WERI-Rb-1 (cell line): ENCODE data around the gene ABRACL.
A peak's percentile ranks its signal among the peaks of the same experiment; 100 is the strongest.
"Not testable (repeated sequence)": the region's sequence is repeated elsewhere in the genome, so short reads cannot be mapped to it uniquely, and the experiment has no call there.

ENCODE experiments used
- DNase-seq: peaks from one replicate; pipeline ENCODE4 v3.0.0-alpha.2; 2020
- H3K27ac ChIP-seq: fragments of 250-450 bp; sonication (Bioruptor Pico); 2 replicates; pipeline ENCODE4 v1.5.1; 2020; ENCODE audit warnings: mild to moderate bottlenecking, moderate library complexity
- H3K27me3 ChIP-seq: fragments of 250-450 bp; sonication (Bioruptor Pico); 2 replicates; pipeline ENCODE4 v1.5.1; 2021; ENCODE audit warnings: mild to moderate bottlenecking, low read depth, moderate library complexity; ENCODE audit not compliant: insufficient read depth, severe bottlenecking
- H3K36me3 ChIP-seq: fragments of 250-450 bp; sonication (Bioruptor Pico); 2 replicates; pipeline ENCODE4 v1.5.1; 2020; ENCODE audit warnings: mild to moderate bottlenecking, moderate library complexity
- H3K4me3 ChIP-seq: 2 replicates; pipeline ENCODE4 v1.5.1; 2011; ENCODE audit warnings: low read depth, mild to moderate bottlenecking, control low read depth, low read length
- H3K9me3 ChIP-seq: fragments of 250-450 bp; sonication (Bioruptor Pico); 2 replicates; pipeline ENCODE4 v1.5.1; 2021; ENCODE audit warnings: mild to moderate bottlenecking, moderate library complexity; ENCODE audit not compliant: severe bottlenecking
- TF ChIP-seq, protein P1 (sequence below): IDR thresholded peaks from 2 replicates; pipeline ENCODE4 v1.5.1; 2011; ENCODE audit warnings: low read depth, mild to moderate bottlenecking, control low read depth, inconsistent platforms, low read length

ABRACL gene

DNA sequence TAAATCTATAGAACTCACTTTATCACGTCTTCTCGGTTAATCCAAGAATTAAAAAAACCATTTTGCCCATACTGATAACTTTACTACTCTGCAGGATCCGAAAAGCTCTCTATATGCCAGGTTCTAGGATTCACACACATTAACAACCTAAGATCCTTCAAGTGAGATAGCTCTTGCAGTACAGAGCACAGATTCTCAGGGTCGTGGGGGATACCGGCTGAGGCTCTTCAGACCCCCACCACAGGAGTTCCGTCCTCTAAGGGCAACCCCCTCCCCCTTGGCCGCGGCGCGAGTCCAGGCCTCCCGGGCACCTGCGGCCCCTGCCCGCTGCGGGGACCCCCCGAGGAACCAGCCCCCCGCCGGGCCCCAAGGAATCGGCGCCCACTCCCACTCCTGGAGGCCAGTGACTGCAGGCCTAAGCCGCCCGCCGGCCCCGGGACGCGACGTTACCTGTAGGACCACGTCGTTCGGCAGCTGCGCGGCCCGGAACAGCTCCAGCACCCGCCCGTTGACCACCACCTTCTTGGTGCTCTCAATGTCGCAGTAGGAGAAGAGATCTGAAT is 41.4 kb upstream of the ABRACL start:
- Histone ChIP-seq H3K36me3 (peaks cover 3% of the 10 kb centered on the region; the same call in 1 of the 2 replicates), H3K9me3 (no peaks in the 10 kb centered on the region), H3K4me3 (peak overlapping the region; percentile 67), H3K27ac (peak overlapping the region; percentile 99), H3K27me3 (no peaks in the 10 kb centered on the region)
- no peak for DNase-seq
- TF ChIP-seq, protein P1, sequence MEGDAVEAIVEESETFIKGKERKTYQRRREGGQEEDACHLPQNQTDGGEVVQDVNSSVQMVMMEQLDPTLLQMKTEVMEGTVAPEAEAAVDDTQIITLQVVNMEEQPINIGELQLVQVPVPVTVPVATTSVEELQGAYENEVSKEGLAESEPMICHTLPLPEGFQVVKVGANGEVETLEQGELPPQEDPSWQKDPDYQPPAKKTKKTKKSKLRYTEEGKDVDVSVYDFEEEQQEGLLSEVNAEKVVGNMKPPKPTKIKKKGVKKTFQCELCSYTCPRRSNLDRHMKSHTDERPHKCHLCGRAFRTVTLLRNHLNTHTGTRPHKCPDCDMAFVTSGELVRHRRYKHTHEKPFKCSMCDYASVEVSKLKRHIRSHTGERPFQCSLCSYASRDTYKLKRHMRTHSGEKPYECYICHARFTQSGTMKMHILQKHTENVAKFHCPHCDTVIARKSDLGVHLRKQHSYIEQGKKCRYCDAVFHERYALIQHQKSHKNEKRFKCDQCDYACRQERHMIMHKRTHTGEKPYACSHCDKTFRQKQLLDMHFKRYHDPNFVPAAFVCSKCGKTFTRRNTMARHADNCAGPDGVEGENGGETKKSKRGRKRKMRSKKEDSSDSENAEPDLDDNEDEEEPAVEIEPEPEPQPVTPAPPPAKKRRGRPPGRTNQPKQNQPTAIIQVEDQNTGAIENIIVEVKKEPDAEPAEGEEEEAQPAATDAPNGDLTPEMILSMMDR: no peak

DNA sequence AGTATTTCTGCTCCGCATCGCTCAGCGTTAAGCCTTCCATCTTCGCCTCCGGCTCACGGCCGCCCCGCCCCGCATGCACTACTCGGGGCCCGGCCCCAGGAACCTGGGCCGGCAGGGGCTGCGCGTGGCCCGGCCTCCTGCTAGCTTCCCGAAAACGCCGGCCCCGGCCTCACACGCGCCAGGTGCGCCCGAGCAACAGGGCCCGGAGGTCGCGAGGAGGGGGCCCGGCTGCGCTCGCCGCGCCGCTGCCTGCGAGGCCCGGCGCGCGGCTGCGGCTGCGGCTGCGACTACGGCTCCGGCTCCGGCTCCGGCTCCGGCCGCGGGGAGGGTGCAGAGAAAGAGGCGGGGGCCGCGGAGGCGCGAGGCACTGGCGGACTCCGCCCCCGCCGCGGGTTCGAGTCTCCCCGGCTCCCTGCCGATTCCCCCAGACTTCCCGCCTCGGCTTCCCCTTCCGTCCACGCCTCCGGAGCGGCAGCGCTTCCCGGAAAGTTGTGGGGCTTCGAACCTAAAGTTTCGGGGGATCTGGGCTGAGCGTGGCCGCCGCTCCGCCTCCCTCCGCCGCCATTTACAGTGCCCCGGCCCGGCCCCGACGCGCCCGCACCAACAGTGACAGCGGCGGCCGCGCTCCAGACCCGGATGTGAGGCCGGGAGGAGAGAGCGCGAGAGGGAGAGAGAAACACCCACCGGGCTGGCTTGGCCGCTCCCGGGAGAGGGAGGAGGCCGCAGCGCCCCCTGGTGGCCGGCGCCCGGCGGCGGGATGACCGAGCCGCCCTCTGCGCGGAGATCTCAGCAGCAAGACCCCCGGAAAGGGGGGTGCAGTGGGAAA is 40.7 kb upstream of the ABRACL start, which contains the start of gene REPS1:
REPS1 (minus strand) TSS at position 611 of the 826 bp plus-strand sequence; CDS start at position 40, 571 bp downstream.
- H3K27ac ChIP-seq: peak within 1 kb of the TSS; percentile 99
- TF ChIP-seq, protein P1: peak; percentile 88
- DNase-seq: peak; percentile 93

DNA sequence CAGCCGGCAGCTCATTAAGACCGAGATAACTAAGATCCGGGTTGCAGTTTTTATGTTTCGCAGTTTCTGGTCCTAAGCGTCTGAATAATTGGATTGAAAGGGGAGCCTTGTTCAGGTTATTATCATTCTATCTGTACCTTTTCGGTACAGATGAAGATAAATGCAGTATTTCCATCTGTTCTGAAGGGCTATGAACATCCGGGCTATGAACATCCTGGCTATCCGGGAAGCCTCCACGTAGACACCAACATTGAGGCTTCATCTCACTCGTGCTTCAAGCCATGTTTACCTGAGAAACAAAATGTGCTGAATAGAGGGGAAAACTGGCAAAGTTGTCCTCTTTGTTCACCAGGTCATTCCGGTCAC is 40.1 kb upstream of the ABRACL start:
- Histone ChIP-seq H3K27ac (peak overlapping the region; percentile 99), H3K27me3 (no peaks in the 10 kb centered on the region), H3K4me3 (peak overlapping the region; percentile 67), H3K9me3 (no peaks in the 10 kb centered on the region), H3K36me3 (peaks cover 3% of the 10 kb centered on the region; the same call in 1 of the 2 replicates)
- no peak for DNase-seq
- TF ChIP-seq, protein P1: no peak

More for the DNA sequence above, 40.7 kb upstream of the ABRACL start, which contains the start of gene REPS1:
- Histone ChIP-seq H3K27me3 (no peaks in the 10 kb centered on the region), H3K36me3 (peaks cover 3% of the 10 kb centered on the region; the same call in 1 of the 2 replicates), H3K9me3 (no peaks in the 10 kb centered on the region), H3K4me3 (peak within 1 kb of the TSS; percentile 67)

DNA sequence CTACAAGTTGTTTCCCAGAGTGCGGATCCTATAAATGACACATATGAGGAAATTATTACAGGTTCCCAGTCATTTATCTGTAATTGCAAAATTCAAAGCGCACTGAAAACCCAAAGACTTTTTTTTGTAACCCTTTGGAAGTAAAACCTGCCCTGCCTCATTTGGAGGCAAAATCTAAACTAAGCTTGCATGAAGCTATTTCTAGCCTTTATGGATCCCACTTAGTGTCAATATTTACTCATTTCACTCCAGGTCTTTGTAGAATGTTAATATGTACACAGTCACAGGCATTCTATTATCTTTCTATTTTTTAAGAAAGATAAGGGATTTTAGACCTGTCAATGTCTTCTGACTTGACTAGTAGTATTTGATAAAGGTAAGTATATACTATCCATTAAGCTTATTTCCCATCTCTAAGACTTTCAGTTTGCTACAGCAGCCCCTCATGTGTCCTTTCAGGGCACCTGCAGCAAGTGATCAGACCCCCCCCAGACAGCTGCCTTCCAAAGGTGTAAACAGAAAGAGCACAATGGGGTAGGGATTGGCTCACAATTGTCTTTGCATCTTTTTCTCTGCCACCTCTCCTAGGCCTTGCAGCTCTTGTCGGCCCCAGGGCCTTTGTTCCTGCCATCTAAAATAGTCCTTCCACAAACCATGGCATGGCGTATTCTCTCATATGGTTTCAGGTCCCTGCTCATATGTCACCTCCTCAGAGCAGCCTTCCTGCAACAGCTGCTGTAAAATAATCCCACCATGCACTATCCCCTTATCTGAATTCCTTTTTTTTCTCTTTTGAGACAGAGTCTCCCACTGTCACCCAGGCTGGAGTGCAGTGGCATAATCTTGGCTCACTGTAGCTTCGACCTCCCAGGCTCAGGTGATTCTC is 39.2 kb upstream of the ABRACL start:
- Histone ChIP-seq H3K4me3 (no peak overlapping the region), H3K27me3 (no peaks in the 10 kb centered on the region), H3K9me3 (no peaks in the 10 kb centered on the region), H3K36me3 (peaks cover 3% of the 10 kb centered on the region; the same call in 1 of the 2 replicates), H3K27ac (no peak overlapping the region)
- DNase-seq: no peak
- TF ChIP-seq, protein P1: no peak

DNA sequence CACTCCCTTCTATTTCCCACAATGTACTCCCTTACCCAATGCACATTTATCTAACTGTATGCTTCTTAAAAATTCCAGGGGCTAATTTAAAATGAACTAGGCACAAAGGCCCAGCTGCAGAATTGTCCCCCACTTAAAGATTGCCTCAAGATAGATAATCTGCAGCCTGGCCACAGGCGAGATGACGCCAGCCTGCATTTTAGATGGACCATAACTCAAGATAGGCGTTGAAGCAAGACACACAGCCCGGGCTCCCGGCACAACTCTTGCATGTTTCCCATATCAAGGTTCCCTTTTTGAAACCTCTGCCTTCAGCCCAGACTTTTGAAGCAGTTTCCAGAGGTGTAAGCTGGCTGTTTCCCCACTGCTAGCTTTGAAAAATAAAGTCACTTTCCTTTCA is 37.3 kb upstream of the ABRACL start:
- TF ChIP-seq, protein P1: no peak
- no peak overlapping the region for H3K27ac ChIP-seq
- H3K4me3 ChIP-seq: no peak overlapping the region
- no peaks in the 10 kb centered on the region for H3K9me3 ChIP-seq
- H3K27me3 ChIP-seq: no peaks in the 10 kb centered on the region
- no peak for DNase-seq
- no peaks in the 10 kb centered on the region; the same call in 1 of the 2 replicates for H3K36me3 ChIP-seq

DNA sequence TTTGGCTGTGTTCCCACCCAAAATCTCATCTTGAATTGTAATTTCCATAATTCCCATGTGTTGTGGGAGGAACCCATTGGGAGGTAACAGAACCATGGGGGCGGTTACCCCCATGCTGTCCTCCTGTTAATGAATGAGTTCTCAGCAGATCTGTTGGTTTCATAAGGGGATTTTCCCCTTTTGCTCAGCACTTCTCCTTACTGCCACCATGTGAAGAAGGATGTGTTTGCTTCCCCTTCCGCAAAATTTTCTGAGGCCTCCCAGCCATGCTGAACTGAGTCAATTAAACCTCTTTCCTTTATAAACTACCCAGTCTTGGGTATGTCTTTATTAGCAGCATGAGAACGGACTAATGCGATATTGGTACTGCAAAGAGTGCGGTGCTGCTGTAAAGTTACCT is 35.6 kb upstream of the ABRACL start:
- H3K27ac ChIP-seq, H3K27me3 ChIP-seq, H3K4me3 ChIP-seq: not testable (repeated sequence)

DNA sequence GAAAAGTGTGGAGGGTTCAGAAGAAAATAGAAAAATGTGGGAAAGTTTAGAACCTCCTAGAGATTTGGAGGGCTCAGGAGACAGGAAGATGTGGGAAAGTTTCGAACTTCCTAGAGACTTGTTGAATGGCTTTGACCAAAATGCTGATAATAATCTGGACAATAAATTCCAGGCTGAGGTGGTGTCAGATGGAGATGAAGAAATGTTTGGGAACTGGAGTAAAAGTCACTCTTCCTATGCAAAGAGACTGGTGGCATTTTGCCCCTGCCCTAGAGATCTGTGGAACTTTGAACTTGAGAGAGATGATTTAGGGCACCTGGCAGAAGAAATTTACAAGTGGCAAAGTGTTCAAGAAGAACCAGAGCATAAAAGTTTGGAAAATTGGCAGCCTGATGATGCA is 35.1 kb upstream of the ABRACL start:
- not testable (repeated sequence) for H3K9me3 ChIP-seq, H3K36me3 ChIP-seq, H3K27ac ChIP-seq, H3K4me3 ChIP-seq, DNase-seq, H3K27me3 ChIP-seq

More for the DNA sequence above, 35.6 kb upstream of the ABRACL start:
- H3K9me3 ChIP-seq, DNase-seq, H3K36me3 ChIP-seq: not testable (repeated sequence)
